IPS DF 19.7 (cell line): ENCODE data around the gene B9D1.

Experiments
- DNase-seq: peaks from one replicate; pipeline ENCODE4 v3.0.0-alpha.2; 2013; ENCODE audit warnings: low read depth, low spot score

Gene B9D1

GRCh38 chr17:19362277-19363113 lies at the start of gene B9D1:
TSS of gene B9D1 (minus strand) at chr17:19362723. CDS start at chr17:19362569, 154 bp downstream.
- peak; percentile 47 for DNase-seq

- no peak for DNase-seq
Measured at GRCh38 chr17:19411631-19412030, 49.1 kb upstream of the B9D1 start.

GRCh38 chr17:19410875-19411620 lies 48.5 kb upstream of the B9D1 start, which contains the start of gene RNF112:
TSS of gene RNF112 (plus strand) at chr17:19411232. CDS start at chr17:19411409, 177 bp downstream.
- DNase-seq, result no peak

GRCh38 chr17:19410091-19410490 lies 47.6 kb upstream of the B9D1 start:
- DNase-seq, result no peak

GRCh38 chr17:19409509-19409908 lies 47.0 kb upstream of the B9D1 start:
- DNase-seq, result no peak

- no peak for DNase-seq
Measured at GRCh38 chr17:19409066-19409465, 46.5 kb upstream of the B9D1 start.

- no peak for DNase-seq
Measured at GRCh38 chr17:19408346-19408710, 45.8 kb upstream of the B9D1 start.

GRCh38 chr17:19407601-19408345 lies 45.2 kb upstream of the B9D1 start:
- no peak for DNase-seq

GRCh38 chr17:19405114-19405513 lies 42.6 kb upstream of the B9D1 start:
- DNase-seq, result no peak

- no peak for DNase-seq
Measured at GRCh38 chr17:19404264-19404663, 41.7 kb upstream of the B9D1 start.

- no peak for DNase-seq
Measured at GRCh38 chr17:19403021-19403420, 40.5 kb upstream of the B9D1 start.

- no peak for DNase-seq
Measured at GRCh38 chr17:19402171-19402570, 39.6 kb upstream of the B9D1 start.

- no peak for DNase-seq
Measured at GRCh38 chr17:19401321-19402010, 38.9 kb upstream of the B9D1 start.

- no peak for DNase-seq
Measured at GRCh38 chr17:19399750-19400450, 37.4 kb upstream of the B9D1 start.

GRCh38 chr17:19398301-19399181 lies 36.0 kb upstream of the B9D1 start:
- no peak for DNase-seq

- peak; percentile 74 for DNase-seq
Measured at GRCh38 chr17:19397556-19398041, 35.1 kb upstream of the B9D1 start.

GRCh38 chr17:19392303-19392702 lies 29.8 kb upstream of the B9D1 start:
- no peak for DNase-seq

- DNase-seq, result no peak
Measured at GRCh38 chr17:19391432-19391831, 28.9 kb upstream of the B9D1 start.

- no peak for DNase-seq
Measured at GRCh38 chr17:19390951-19391350, 28.4 kb upstream of the B9D1 start.
